Subcutaneous adipose tissue (tissue), 4 donors: ENCODE results near the gene CBLN3. TPM values are rescaled to one million over a fixed set of nuclear protein-coding genes. Genes with fewer than 3 reads are reported as not detected.

Experiments used
- CTCF ChIP-seq: fragments of 450-650 bp; IDR thresholded peaks from one replicate; pipeline ENCODE4 v1.5.1; 2016; ENCODE audit warnings: low read depth, mild to moderate bottlenecking, control low read depth, antibody characterized with exemption, moderate library complexity
- total RNA-seq, 4 donors: library from RNA; depleted of rRNA; stranded (reverse); fragments of >200 nt; gene quantifications; one replicate each; pipeline ENCODE4 v1.1.0, GENCODE V29; 2016

The CBLN3 gene
- 1 to 10 TPM; 2.7 to 6.4 (median 4.0) TPM for total RNA-seq

DNA sequence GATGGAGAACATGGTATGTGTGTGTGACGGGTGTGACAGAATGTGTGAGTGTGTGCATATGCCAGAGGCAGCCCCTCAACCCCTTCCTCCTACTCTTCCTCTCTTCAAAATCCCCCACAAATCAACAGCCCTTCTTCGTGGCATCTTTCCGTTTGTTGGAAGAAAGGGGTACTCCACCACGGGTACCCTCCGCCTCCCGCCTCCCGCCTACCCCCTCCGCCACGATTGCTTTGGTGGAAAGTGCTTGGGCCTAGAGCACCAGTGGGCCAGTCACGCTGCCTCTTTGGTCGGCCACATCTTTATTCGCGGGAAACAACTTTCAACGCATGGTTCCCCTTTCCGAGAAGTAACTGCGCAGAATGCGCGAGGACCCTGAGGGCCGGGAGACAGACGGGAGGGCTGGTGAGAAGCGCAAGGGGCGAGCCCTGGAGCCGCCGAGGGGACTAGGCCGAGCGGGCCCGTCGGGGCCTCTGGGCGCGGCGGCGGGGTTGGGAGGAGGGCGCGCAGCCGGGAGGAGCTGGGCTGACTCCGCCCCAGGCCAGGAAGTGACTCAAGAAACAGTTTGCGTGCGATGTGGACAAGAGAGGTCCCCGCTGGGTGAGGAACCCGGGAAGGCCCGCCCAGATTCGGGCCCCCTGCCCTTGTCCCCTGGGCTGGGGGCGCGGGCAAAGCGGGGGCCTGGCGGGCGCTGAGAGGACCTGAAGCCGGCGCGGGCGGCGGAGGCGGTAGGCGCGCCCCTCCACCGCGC is at the start of gene CBLN3, which contains the start of gene KHNYN:
TSS of gene CBLN3 (minus strand) at position 274 of the 748 bp plus-strand sequence. CDS start 614 bp downstream, outside the sequence.
TSS of gene KHNYN (plus strand) at position 560 of the 748 bp plus-strand sequence. CDS start 777 bp downstream, outside the sequence.
- TF ChIP-seq CTCF, result no peak

GRCh38 chr14:24475261-24475660 is 45.8 kb upstream of the CBLN3 start:
- no peak for TF ChIP-seq CTCF

DNA sequence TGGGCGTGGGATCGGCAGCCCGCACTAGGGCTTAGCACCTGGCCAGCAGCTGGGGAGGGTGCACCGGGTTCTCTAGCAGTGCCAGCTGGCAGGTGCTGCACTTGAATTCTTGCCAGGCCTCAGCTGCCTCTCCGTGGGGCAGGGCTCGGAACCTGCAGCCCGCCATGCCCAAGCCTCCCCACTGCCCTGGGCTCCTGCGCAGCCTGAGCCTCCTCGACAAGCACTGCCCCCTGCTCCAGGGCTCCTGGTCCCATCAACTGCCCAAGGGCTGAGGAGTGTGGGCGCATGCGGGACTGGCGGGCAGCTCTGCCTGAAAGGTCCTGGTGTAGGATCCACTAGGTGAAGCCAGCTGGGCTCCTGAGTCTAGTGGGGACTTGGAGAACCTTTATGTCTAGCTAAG is 43.7 kb upstream of the CBLN3 start:
- no peak for TF ChIP-seq CTCF

DNA sequence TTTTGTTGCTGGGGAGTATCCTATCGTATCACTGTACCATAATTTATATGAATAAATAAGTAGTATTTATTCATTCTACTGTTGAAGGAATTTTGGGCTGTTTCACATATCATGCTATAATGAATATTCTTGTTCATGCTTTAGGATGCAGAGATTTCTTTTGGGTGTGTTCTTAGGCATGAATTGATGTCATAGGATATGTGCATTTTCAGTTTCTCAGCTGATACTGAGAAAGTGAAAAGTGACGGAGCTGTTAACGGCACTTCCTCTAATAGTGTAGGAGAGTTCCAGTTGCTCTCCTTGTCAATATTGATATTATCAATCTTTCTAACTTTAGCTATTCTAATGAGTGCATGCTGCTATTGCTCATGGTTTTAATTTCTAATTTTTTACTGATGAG is 36.3 kb upstream of the CBLN3 start:
- no peak for TF ChIP-seq CTCF

GRCh38 chr14:24465368-24465767 is 35.9 kb upstream of the CBLN3 start:
- no peak for TF ChIP-seq CTCF

- TF ChIP-seq CTCF, result no peak
Observed at GRCh38 chr14:24463884-24464785, 34.7 kb upstream of the CBLN3 start.
